ENCODE measurements around the gene CALR3.
"Not testable (repeated sequence)": the region's sequence is repeated elsewhere in the genome, so short reads cannot be mapped to it uniquely, and the experiment has no call there.

The CALR3 gene

GRCh38 chr19:16457954-16458331 lies 38.0 kb downstream of the CALR3 start:
- no peak for DNase-seq (ENCODE audit: low read depth in 3 of 3)

- DNase-seq (ENCODE audit: low read depth in 3 of 3), result no peak
Observed at GRCh38 chr19:16457195-16457953, 38.6 kb downstream of the CALR3 start.

GRCh38 chr19:16456652-16457194 lies 39.2 kb downstream of the CALR3 start:
- DNase-seq (ENCODE audit: low read depth in 3 of 3), result no peak

- DNase-seq (ENCODE audit: low read depth in 3 of 3), result no peak
Observed at GRCh38 chr19:16455489-16455888, 40.5 kb downstream of the CALR3 start.

GRCh38 chr19:16454351-16454918 lies 41.5 kb downstream of the CALR3 start:
- no peak for DNase-seq (ENCODE audit: low read depth in 3 of 3)

GRCh38 chr19:16452325-16452724 lies 43.6 kb downstream of the CALR3 start:
- no peak for DNase-seq (ENCODE audit: low read depth in 3 of 3)

- DNase-seq (ENCODE audit: low read depth in 3 of 3), result no peak
Observed at GRCh38 chr19:16449330-16449961, 46.5 kb downstream of the CALR3 start.

- DNase-seq (ENCODE audit: low read depth in 3 of 3), result not testable (repeated sequence)
Observed at GRCh38 chr19:16448872-16449271, 47.1 kb downstream of the CALR3 start.

- DNase-seq (ENCODE audit: low read depth in 3 of 3), result peak in 1 of 3 donors; percentile 32
Observed at GRCh38 chr19:16446724-16447368, 49.1 kb downstream of the CALR3 start.

- DNase-seq (ENCODE audit: low read depth in 3 of 3), result no peak
Observed at GRCh38 chr19:16446108-16446723, 49.8 kb downstream of the CALR3 start.

GRCh38 chr19:16445238-16446107 lies 50.5 kb downstream of the CALR3 start:
- DNase-seq (ENCODE audit: low read depth in 3 of 3), result no peak

- DNase-seq (ENCODE audit: low read depth in 3 of 3), result no peak
Observed at GRCh38 chr19:16444269-16444600, 51.7 kb downstream of the CALR3 start.

GRCh38 chr19:16442386-16443276 lies 53.3 kb downstream of the CALR3 start:
- DNase-seq (ENCODE audit: low read depth in 3 of 3), result no peak

- DNase-seq (ENCODE audit: low read depth in 3 of 3), result peak in 1 of 3 donors; percentile 31
Observed at GRCh38 chr19:16441661-16442162, 54.3 kb downstream of the CALR3 start.

- DNase-seq (ENCODE audit: low read depth in 3 of 3), result no peak
Observed at GRCh38 chr19:16436780-16437332, 59.1 kb downstream of the CALR3 start.

GRCh38 chr19:16435999-16436650 lies 59.8 kb downstream of the CALR3 start:
- no peak for DNase-seq (ENCODE audit: low read depth in 3 of 3)

GRCh38 chr19:16435238-16435917 lies 60.6 kb downstream of the CALR3 start:
- no peak for DNase-seq (ENCODE audit: low read depth in 3 of 3)

- DNase-seq (ENCODE audit: low read depth in 3 of 3), result no peak
Observed at GRCh38 chr19:16433986-16434385, 62.0 kb downstream of the CALR3 start.
